ENCODE measurements around the gene LRPPRC.
"Not testable (repeated sequence)": the region's sequence is repeated elsewhere in the genome, so short reads cannot be mapped to it uniquely, and the experiment has no call there.

The LRPPRC gene

DNA sequence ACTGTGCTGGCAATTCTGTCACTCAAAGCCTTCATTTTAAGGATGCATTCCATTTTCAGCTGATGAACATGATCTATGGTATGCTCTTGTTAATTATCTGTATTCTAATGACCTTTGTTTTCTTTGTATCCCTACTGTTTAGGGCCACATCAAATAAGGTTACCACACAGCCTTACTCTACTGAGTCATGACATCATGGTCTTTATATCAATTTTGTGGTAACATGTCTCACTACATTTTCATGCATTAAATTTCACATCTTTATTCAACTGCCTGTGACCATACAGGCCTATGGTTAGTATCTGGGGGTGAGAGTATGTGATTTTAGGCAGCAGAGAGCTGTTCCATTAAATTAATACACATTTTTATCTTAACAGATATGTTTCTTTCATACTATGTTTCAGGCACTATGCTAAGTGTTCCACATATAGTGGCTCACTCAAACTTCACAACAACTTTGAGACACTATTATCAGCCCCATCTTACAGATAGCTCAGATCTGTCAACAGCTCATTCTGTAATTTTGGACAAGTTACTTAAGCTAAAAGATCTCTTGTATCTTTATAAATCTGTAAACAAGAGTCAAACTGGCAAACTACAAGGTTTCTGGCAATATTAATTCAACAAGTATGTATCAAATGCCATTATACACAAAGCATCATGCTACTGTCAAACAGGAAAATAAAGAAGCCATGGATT, 18.0 kb downstream of the LRPPRC start:
- DNase-seq (ENCODE audit: low read depth): no peak

DNA sequence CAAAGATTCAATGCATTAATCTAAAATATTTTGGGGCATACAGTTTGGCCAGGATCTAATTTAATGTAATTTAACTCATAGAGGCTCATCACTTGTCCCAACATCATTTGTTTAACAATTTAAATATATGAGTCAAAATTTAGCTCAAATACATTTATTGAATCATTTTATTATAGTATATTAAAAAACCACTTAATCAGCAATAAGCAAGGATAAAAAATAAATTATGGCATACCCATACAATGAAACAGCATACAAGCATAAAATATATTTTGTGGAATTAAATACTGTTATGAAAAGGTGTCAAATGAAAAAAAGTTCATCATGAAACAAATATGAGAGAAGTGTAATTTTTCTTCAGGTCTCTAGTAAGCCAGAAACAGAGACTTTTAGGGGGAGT, 34.9 kb downstream of the LRPPRC start:
- no peak for DNase-seq (ENCODE audit: low read depth)

DNA sequence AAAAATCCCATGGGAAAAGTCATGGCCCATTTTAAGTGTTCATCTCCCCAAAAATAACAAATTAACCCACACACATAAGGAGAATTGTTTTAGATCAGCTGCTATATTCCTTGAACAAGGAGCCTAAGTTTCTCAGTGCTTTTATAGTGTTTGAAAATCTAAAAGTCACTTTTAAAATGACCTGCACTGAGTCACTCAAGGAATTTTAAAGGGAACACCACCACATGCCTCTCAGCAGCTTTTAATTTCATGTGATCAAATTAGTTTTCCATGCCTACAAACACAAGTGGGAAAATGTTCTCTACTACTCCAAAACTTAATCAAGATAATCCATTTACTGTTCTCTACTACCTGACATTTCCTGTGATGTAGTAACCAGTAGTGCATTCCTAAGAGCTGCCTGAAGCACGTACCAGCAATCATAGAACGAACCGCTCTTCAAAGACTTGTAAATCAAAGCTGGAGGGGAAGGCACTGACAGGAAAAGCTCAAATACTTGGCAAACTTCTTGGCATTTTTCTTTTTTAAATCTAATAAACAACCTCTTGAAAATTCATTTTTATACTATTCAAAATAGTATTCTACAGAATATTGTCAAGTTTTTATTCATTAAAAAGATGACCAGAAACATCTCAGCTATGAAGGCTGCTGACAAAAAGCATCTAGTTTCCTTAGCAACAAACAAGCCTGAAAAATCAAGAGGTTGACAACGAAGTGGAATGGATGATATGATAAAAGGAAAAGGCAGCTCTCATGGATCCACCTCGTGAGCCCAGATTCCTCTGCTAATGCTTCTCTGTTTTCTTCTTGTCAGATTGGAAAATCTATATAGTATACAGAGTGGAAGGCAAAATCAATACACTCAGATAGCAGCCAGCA, 37.2 kb downstream of the LRPPRC start:
- no peak for DNase-seq (ENCODE audit: low read depth)

DNA sequence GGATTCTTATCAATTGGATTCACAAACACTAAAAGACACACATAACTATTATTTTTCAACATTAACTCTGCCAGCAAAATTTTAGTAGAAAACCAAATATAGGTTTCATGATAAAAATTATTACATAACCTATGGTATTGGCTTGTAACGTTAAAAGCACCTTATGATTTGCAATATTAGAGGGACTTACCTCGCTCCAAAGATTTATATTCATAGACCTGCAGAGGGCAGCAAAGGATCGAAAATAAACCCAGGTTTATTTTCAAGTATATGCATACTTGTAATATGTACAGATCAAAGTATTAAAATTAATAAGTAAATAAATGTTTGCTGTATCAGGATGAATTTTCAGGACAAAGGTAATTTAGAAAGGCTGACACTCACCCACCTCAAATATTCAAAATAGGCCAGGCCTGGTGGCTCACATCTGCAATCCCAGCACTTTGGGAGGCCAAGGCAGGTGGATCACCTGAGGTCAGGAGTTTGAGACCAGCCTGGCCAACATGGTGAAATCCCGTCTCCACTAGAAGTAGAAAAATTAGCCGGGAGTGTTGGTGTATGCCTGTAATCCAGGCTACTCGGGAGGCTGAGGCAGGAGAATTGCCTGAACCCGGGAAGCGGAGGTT, 45.3 kb downstream of the LRPPRC start:
- DNase-seq (ENCODE audit: low read depth): no peak

DNA sequence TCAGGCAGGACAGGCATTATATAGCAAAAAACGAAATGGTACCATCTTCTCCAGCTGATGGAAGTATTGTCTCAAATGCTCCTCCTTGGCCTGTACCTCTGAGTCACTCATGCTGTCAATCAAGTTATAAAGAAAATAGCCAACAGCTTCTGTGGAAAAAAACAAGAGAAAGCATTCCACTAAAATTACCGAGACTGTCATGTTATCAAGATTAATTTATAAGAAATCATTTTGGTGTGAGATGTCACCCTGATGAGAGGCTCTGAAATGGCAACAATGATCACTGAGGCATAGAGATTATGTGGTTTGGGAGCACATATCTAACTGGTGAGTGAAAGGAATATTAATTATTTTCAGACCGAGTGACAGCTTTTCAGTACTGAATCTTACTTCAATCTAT, 47.4 kb downstream of the LRPPRC start:
- DNase-seq (ENCODE audit: low read depth): no peak

DNA sequence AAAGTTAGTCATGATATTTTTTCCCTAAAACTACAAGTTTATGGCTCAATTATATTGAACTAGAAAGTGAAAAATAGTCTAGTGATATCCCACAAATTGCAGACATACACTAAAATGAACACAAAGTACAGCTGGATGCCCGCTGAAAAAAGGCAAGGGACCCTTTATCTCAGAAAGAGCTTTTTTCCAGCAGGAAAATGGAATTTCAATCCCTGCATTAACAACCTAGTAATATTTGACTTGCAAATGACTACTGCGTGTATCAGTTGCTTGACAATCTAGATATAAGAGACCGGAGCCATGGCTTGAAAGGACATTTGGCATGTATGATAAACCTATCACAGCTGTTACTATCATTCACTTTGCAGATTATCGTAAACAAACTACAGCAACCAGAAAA, 49.1 kb downstream of the LRPPRC start:
- DNase-seq (ENCODE audit: low read depth): no peak

DNA sequence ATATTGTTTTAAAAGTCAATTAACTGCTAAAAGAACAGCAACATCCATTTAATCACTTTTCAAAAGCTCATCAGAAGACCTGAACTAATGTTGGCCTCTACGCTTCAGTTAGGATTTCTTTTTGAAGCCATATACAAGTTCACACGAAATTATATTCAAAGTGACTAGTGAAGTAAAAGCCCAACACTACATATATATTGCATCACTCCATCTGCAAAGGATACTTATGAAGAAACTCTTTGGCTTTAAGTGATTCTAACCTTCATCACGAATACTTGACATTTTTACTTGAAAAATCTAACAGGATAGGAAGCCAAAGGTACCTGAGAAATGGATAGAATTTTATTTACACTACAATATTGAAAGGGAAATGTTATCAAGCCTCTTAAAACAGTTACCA, 50.4 kb downstream of the LRPPRC start:
- DNase-seq (ENCODE audit: low read depth): no peak

DNA sequence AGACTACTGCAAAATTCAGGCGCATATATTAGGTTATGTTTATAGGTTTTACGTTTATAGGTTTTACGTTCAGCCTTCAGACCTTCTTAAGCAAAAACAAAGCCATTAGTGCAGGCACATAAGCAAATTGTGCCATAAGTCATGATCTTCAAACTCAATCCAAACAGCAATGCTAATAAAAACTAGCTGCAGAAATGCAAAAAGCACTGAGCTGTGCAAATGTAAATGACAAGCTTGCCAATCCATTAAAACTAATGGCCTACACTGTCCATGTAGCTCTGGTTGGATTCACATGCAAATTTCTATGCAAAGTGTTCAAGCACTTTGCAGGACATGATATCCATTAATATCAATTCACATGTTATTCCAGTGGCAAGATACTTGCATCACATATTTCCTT, 50.9 kb downstream of the LRPPRC start:
- no peak for DNase-seq (ENCODE audit: low read depth)

DNA sequence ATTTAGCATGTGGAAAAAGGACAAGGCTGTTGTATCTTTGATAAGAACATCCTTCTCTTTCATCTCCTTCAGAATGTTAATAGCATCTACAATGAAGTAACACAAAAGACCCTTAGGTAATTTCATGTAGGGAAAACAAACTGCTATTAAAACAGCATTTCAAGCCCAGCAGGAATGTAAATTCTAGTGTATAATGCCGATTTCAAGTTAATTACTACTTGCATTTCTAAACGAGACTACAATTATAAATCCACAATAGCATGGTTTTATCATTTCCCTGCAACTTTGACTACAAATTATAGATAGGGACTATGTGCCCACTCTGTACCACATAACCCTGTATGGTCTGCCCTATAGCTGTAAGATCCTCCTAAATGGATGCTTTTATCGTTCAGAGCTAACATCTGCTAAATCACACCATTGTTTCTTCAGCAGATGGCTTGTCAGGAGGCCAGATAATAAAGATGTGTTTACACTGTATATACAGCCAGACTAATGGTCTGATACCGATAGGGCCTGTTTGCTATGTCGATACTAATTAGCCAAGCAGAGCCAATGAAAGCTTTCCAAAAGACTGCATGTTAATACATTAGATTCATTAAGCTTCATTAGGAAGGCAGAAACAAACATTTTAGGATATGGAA, 51.9 kb downstream of the LRPPRC start:
- DNase-seq (ENCODE audit: low read depth): no peak

DNA sequence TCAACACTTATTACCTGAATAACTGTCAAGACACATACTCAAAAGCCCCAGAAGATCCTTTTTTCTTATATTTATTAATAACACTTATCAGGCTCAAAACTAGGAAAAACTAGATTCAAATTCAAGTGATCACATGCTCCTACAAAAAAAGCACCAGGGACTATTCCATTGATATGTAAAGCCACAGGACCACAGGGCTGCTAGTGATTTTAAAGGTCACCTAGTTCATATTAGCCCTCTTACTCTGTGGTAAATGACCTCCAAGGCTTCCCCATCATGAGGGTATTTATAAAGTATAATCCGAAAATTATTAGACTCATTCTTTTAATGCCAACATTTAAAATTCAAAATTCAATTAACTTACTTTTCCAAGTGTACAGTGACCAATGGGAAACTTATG, 52.5 kb downstream of the LRPPRC start:
- DNase-seq (ENCODE audit: low read depth): no peak

DNA sequence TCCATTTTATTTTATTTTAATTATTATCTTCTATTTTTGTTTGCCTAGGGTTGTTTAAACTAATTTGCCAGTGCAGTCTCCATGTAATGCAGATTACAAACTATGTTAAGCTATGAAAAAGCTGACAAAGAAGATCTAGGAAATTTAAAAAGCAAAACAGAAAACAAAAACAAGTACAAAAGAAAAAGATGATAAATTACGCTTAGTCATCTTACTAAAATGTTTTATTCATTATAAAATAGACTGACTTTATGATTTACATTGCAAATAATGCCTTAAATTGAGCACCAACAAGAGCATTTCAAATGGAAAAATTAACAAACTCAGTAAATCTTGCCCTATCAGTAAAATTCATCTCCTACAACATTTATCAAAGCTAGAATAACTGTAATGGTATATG, 52.9 kb downstream of the LRPPRC start:
- DNase-seq (ENCODE audit: low read depth): no peak

DNA sequence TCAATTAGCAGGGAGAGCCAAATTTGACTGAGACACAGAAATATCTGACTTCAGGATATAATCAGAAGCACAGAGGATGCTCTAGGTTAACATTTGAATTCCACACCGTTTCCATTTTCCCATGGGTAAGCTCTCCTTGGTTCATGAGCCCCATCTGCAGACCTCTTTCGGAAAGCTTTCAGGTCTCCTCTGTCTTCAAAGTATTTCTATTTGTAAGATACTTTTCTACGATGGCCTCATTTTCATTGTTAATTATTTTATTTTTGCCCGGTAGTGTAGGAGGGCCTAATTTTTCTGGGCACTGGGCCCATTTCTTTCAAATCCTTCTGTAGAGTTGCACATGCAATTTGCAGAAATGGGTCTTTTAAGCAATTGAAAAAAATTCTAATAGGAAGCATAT, 53.8 kb downstream of the LRPPRC start:
- no peak for DNase-seq (ENCODE audit: low read depth)

DNA sequence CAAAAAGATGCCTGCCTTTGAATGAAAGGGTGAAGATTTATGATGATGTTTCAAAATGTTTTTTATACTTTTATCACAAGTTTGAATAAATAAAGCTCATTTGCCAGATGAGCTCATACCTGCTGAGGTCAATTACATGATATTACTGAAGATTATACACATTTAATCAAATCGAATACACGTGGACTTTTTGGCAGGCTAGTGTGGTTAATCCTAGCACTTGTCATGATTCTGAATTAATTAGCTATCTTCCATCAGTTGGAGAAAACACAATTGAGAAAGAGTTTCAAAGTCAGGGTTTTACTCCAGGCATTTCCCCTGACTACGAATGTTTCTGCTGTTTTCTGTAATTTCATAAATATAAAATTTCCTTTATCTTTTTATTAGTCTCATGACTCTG, 54.4 kb downstream of the LRPPRC start:
- no peak for DNase-seq (ENCODE audit: low read depth)

DNA sequence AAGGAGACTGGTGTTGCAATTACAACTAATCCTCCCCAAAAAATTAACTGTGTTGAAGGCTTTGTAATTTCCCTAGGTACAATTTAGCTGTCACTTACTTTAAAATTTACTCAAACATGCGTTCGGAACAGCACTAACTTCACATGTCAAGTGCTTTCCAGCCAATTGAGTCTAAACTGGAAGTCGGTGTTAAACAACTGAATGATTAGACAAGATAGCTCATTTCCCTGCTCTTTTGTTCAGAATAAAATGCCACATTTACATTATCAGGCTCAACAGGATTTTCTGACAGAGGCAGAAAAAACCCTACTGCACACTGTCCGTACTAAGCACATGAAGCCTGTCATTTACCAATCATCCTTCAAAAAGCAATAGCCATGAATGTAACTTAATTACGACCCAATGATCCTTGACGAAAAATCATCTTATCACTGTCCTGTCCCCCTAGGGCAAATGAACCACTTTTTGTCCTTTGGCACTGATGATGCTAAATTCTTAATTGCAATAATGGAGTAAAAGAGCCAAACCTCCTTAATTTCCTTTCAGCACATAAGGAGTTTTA, 56.0 kb downstream of the LRPPRC start:
- DNase-seq (ENCODE audit: low read depth): no peak

DNA sequence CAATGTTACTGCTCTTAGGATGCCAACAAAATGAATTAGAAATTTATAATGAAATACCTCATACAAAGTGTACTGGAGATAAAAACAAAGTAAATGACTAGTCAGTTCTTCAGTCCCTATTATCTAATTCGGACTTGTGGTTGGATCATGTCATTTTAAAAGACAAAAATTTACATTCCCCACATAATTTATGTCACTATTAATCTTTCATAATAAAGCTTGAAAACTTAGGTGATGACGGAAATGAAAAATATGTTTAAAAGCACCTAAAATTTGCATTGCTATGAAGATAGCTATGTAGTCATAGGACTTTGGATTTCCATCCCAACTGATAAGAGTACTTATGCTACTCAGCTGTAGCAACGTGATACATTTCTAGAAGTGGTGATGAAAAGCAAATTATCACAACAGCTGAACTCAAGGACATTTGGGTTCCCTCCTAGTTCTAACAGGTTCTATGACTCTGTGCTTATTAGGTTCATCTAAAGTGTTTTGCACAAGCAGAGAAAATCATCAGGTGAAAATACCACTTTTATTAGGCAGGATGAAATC, 58.4 kb downstream of the LRPPRC start:
- DNase-seq (ENCODE audit: low read depth): no peak

DNA sequence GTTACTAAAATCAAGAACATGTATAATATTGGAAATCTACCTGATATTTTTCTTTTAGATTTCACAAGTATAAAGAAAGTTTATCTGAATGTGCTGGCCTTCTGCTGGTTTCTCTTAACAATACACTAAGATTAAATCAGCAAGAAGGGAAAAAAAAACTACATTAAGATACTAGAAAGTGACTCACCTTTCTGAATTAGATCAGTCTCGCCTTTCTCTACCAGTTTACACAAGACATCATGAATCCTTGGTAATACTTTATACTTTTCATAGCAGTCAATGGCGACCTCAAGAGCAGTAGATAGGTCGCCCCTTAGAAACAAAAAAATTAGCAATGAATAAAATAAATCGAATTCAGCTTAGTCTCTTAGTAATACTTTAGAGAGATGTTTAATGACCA, 61.2 kb downstream of the LRPPRC start:
- DNase-seq (ENCODE audit: low read depth): no peak

DNA sequence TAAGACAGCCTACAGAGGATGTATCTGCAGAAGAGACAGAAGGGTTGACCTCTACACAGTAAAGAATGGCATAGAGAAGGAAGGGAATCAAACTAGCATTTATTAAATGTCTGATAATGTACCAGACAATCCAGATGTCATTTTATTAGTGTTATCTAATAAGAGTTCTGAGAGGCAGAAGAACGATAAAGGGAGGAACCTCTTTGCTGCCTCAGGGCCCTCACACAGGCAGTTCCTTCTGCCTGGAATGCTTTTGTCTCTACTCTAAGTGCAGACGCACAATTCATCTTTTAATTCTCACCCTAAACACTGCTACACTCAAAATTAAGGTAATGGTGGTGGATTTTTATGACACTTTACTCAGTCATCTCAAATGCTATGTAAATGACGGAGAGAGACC, 64.5 kb downstream of the LRPPRC start:
- DNase-seq (ENCODE audit: low read depth): no peak

DNA sequence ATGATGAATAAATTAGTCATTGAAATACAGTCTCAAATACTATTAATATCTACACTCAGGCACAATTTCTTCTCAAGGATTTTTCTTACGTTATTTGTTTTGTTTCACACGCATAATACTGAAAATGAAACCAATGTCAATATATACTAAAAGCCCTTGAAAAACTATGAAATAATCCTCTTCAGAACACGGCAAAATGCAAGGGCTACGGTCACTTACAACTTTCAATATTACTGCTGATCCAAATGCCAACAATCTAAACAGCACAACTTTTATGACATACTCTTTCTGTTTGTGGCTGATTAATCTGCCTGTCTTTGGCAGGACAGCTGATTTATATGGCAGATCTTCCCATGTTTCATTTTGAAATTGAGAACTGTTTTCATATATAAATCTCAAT, 68.3 kb downstream of the LRPPRC start:
- no peak for DNase-seq (ENCODE audit: low read depth)

DNA sequence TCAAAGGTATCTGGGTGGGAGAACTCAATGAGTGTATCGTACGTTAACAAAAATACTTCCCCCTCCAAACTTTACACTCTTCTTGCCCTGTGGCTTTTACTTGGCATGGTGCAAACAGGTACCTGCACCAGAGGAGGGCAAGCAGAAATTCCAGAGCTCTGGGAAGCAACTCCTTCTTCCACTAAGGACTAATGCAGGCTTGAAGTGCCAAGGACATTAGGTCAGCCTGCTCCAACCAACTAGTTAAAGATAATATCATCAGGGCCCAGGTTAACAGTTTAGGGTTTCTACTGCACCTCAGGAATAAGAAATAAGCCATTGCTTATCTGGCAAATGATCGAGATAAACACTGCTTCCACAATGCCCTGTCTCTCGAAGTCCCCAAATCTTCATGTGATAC, 70.4 kb downstream of the LRPPRC start:
- DNase-seq (ENCODE audit: low read depth): no peak

DNA sequence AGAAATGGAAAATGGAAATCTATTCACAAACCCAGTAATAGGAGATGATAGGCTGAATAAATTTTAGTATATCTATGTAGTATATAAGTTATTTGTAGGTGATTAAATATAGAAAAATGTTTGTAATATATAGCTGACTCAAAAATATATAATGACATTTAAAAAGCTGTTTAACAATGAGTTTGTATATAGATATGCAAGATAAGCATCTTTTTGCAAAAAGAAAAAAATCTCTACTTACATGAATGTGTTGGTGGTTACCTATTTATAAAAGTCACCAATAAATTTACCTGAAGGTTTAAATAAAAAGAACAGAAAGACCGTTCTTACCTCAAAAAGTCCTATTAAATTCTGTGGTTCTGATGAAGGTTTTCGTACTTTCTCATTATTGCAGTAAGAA, 71.3 kb downstream of the LRPPRC start:
- no peak for DNase-seq (ENCODE audit: low read depth)

DNA sequence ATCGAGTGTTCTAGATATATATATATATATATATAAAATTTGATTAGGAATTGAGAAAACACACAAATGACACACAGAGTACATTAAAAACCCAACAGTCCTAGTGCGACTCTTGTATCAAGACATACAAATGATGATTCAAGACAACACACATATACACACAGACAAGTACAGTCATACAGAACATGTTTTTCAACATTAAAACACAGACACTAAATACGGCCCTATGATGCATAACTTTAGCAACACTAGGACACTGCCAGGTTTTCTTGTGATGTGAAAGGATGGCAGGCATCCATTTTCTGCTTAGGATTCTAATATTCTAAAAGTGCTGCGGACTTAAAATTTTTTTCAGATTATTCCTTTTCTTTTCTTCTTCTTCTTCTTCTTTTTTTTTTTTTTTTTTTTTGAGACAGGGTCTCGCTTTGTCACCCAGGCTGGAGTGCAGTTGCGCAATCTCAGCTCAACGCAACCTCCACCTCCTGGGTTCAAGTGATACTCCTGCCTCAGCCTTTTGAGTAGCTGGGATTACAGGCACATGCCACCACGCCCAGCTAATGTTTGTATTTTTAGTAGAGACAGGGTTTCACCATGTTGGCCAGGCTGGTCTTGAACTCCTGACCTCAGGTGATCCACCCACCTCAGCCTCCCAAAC, 84.5 kb downstream of the LRPPRC start:
- not testable (repeated sequence) for DNase-seq (ENCODE audit: low read depth)

Data from CMK (cell line).